Central memory CD8-positive, alpha-beta T cell (primary cell): Measurements from ENCODE around the gene B4GALT7.

Source experiments
- ATAC-seq: fragments of 150-1000 bp; cut with Tn5 transposase; replicated peaks from 2 replicates; pipeline ENCODE4 v1.10.0; 2022; ENCODE audit warnings: mild to moderate bottlenecking, moderate FRiP score, moderate number of reproducible peaks; ENCODE audit not compliant: poor library complexity, severe bottlenecking; ENCODE audit errors: extremely low read depth
- DNase-seq, 2 donors: peaks; one replicate each; pipeline ENCODE4 v3.0.0; 2021; ENCODE audit warnings: low spot score in 2 of 2
- H3K27ac Mint-ChIP-seq: one replicate; pipeline ENCODE4 v1.8.0; 2022; ENCODE audit warnings: low read depth, mild to moderate bottlenecking, moderate library complexity, mixed read lengths
- H3K27me3 Mint-ChIP-seq: one replicate; pipeline ENCODE4 v1.8.0; 2022; ENCODE audit warnings: mixed read lengths
- H3K36me3 Mint-ChIP-seq: one replicate; pipeline ENCODE4 v1.8.0; 2022; ENCODE audit warnings: mild to moderate bottlenecking, moderate library complexity, mixed read lengths; ENCODE audit not compliant: insufficient read depth
- H3K4me1 Mint-ChIP-seq: one replicate; pipeline ENCODE4 v1.8.0; 2022; ENCODE audit warnings: mixed read lengths
- H3K4me3 Mint-ChIP-seq: one replicate; pipeline ENCODE4 v1.8.0; 2022; ENCODE audit warnings: mild to moderate bottlenecking, moderate library complexity, mixed read lengths
- H3K9me3 Mint-ChIP-seq: one replicate; pipeline ENCODE4 v1.8.0; 2022; ENCODE audit warnings: mixed read lengths

B4GALT7 gene

GRCh38 chr5:177596775-177597238 lies 3.1 kb upstream of the B4GALT7 start:
- H3K27ac Mint-ChIP-seq, result peak overlapping the region; percentile 74

DNA sequence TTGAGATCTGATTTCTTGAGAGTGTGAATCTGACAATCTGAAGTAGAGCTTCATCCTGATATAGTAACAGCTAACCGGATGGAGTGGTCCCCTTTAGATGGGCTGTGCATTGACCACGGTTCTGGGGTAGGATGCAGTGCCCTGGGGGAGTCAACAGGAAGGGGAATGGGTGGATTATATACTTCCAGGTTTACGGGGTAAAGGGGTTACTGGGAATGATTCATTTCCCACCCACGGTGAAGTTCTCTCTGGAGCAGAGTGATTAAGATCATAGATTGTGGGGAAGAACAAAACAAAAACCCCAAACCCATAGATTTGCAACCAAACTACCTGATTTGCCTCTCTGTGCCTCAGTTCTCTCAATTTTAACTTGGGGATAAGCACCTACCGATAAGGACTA lies 1.5 kb upstream of the B4GALT7 start:
- Mint-ChIP-seq H3K27ac (peak overlapping the region; percentile 96), H3K9me3 (no peaks in the 10 kb centered on the region), H3K36me3 (peaks cover 25% of the 10 kb centered on the region), H3K4me3 (peak overlapping the region; percentile 89), H3K27me3 (no peaks in the 10 kb centered on the region), H3K4me1 (peaks cover 42% of the 10 kb centered on the region)
- ATAC-seq (no peak), DNase-seq (no peak)

More at GRCh38 chr5:177596775-177597238, 3.1 kb upstream of the B4GALT7 start:
- H3K27me3 Mint-ChIP-seq, result no peaks in the 10 kb centered on the region
- H3K9me3 Mint-ChIP-seq, result no peaks in the 10 kb centered on the region
- peaks cover 39% of the 10 kb centered on the region for H3K4me1 Mint-ChIP-seq
- no peak overlapping the region for H3K4me3 Mint-ChIP-seq
- ATAC-seq, result no peak
- DNase-seq, result no peak
- H3K36me3 Mint-ChIP-seq, result peaks cover 29% of the 10 kb centered on the region

DNA sequence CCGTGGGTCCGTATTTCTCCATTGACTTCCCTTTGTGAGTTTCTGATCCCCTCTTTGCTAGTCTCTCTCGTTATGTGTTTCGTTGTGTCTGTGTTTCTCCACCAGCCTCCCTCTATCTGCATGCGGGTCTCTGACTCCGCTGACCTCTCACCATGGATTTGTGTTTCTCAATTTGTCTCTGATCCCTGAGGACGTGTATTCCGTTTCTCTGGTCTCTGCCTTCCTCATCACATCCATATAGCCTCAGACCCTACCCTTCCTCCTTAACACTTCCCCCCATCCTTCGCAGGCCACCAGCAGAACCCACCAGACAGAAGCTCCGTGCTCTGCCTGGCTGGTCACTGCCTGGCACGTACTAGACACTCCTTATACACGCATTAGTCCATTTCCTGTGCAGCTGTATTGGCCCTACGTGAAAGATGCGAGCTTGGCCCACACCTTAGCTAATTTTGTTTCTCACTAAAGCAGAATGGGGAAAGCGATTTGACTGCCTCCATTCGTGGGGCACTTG lies 631 bp downstream of the B4GALT7 start:
- peaks cover 40% of the 10 kb centered on the region for H3K4me1 Mint-ChIP-seq
- H3K27ac Mint-ChIP-seq, result peak overlapping the region; percentile 96
- peak overlapping the region; percentile 89 for H3K4me3 Mint-ChIP-seq
- DNase-seq, result no peak
- no peaks in the 10 kb centered on the region for H3K27me3 Mint-ChIP-seq
- peaks cover 12% of the 10 kb centered on the region for H3K36me3 Mint-ChIP-seq
- H3K9me3 Mint-ChIP-seq, result no peaks in the 10 kb centered on the region
- peak; percentile 13 for ATAC-seq

- H3K36me3 Mint-ChIP-seq, result peaks cover 11% of the 10 kb centered on the region
- no peaks in the 10 kb centered on the region for H3K27me3 Mint-ChIP-seq
- peak overlapping the region; percentile 89 for H3K4me3 Mint-ChIP-seq
- H3K4me1 Mint-ChIP-seq, result peaks cover 43% of the 10 kb centered on the region
- ATAC-seq (no peak), DNase-seq (no peak)
- H3K27ac Mint-ChIP-seq, result peak overlapping the region; percentile 96
- H3K9me3 Mint-ChIP-seq, result no peaks in the 10 kb centered on the region
Measured at GRCh38 chr5:177601126-177601525, 1.2 kb downstream of the B4GALT7 start.

- Mint-ChIP-seq H3K9me3 (no peaks in the 10 kb centered on the region), H3K4me3 (peak overlapping the region; percentile 89), H3K27ac (no peak overlapping the region), H3K36me3 (peaks cover 11% of the 10 kb centered on the region), H3K4me1 (peaks cover 50% of the 10 kb centered on the region), H3K27me3 (no peaks in the 10 kb centered on the region)
- ATAC-seq (no peak), DNase-seq (no peak)
Measured at GRCh38 chr5:177601577-177602457, 1.9 kb downstream of the B4GALT7 start.

DNA sequence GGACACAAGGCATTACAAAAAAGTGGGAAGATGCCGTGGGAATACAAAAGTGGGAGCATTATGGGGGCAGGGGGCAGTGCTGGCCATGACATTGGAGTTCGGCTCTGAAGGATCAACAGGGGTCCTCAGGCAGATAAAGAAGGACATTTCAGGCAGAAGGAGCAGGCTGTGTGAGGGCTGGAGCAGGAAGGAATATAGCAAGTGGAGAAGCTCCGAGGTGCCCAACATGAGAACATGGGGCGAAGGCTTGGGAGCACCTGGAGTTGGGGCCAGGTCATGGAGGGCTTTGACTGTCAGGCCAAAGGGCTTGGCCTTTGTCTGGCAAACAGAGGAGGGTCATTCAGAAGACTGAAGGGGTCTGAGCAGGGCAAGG lies 2.5 kb downstream of the B4GALT7 start:
- no peaks in the 10 kb centered on the region for H3K27me3 Mint-ChIP-seq
- H3K9me3 Mint-ChIP-seq, result no peaks in the 10 kb centered on the region
- no peak for ATAC-seq
- H3K27ac Mint-ChIP-seq, result no peak overlapping the region
- H3K4me1 Mint-ChIP-seq, result peaks cover 50% of the 10 kb centered on the region
- no peak overlapping the region for H3K4me3 Mint-ChIP-seq
- no peak for DNase-seq
- peaks cover 11% of the 10 kb centered on the region for H3K36me3 Mint-ChIP-seq

GRCh38 chr5:177603631-177604030 lies 3.7 kb downstream of the B4GALT7 start:
- no peaks in the 10 kb centered on the region for H3K27me3 Mint-ChIP-seq
- no peaks in the 10 kb centered on the region for H3K9me3 Mint-ChIP-seq
- H3K4me1 Mint-ChIP-seq, result peaks cover 46% of the 10 kb centered on the region
- H3K4me3 Mint-ChIP-seq, result no peak overlapping the region
- peaks cover 11% of the 10 kb centered on the region for H3K36me3 Mint-ChIP-seq
- H3K27ac Mint-ChIP-seq, result no peak overlapping the region
- ATAC-seq (no peak), DNase-seq (no peak)

DNA sequence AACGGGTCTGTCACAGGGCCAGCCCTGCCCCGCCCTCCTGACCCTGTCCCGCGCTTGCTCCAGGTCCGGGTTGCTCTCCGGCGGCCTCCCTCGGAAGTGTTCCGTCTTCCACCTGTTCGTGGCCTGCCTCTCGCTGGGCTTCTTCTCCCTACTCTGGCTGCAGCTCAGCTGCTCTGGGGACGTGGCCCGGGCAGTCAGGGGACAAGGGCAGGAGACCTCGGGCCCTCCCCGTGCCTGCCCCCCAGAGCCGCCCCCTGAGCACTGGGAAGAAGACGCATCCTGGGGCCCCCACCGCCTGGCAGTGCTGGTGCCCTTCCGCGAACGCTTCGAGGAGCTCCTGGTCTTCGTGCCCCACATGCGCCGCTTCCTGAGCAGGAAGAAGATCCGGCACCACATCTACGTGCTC lies 4.2 kb downstream of the B4GALT7 start:
- DNase-seq (no peak), ATAC-seq (no peak)
- Mint-ChIP-seq H3K4me1 (peaks cover 41% of the 10 kb centered on the region), H3K27me3 (no peaks in the 10 kb centered on the region), H3K27ac (no peak overlapping the region), H3K4me3 (no peak overlapping the region), H3K36me3 (peaks cover 11% of the 10 kb centered on the region), H3K9me3 (no peaks in the 10 kb centered on the region)

DNA sequence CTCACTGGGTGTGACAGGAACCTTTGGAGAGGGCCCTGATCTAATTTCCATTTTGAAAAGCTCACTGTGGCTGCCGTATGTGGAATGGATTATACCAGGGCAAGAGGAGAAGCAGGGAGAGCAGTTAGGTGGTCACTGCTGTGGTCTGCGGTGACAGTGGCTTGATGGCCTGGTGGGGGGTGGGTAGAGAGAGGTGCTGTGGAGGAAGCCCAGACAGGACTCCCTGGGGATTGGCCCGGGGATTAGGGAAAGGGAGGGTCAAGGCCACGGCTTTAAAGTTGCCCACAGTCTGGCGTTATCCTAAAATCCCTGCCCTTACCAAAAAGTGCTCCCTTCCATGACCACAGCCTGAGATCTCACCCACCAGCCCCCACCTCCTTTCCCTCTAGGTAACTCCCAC lies 4.7 kb downstream of the B4GALT7 start:
- H3K27ac Mint-ChIP-seq, result peak overlapping the region; percentile 91
- no peak for ATAC-seq

GRCh38 chr5:177605078-177605477 lies 5.1 kb downstream of the B4GALT7 start:
- no peaks in the 10 kb centered on the region for H3K27me3 Mint-ChIP-seq
- peaks cover 37% of the 10 kb centered on the region for H3K4me1 Mint-ChIP-seq
- ATAC-seq (no peak), DNase-seq (no peak)
- peak overlapping the region; percentile 91 for H3K27ac Mint-ChIP-seq
- no peaks in the 10 kb centered on the region for H3K9me3 Mint-ChIP-seq
- peaks cover 11% of the 10 kb centered on the region for H3K36me3 Mint-ChIP-seq
- no peak overlapping the region for H3K4me3 Mint-ChIP-seq

More for the DNA sequence above, 4.7 kb downstream of the B4GALT7 start:
- no peak for DNase-seq
- no peak overlapping the region for H3K4me3 Mint-ChIP-seq
- H3K36me3 Mint-ChIP-seq, result peaks cover 11% of the 10 kb centered on the region
- peaks cover 37% of the 10 kb centered on the region for H3K4me1 Mint-ChIP-seq
- no peaks in the 10 kb centered on the region for H3K27me3 Mint-ChIP-seq
- no peaks in the 10 kb centered on the region for H3K9me3 Mint-ChIP-seq

DNA sequence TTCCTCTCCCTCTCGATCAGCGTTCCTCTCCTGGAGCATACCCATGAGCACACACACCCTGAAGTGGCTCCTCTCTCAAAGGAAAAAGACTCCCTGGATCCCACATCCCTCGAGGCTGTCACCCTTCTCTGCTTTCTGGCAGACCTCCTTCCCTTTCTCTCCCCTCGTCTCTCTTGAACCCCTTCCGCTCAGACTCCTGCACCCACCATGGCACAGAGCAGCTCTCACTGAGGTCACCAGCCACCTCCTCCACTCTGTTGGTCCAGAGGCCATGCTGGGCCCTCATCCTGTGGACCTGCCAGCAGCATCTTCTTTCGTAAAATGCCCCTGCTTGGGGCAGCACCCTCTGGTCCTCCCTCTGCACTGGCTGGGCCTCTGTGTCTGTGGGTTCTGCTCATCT lies 5.7 kb downstream of the B4GALT7 start:
- H3K4me1 Mint-ChIP-seq, result peaks cover 32% of the 10 kb centered on the region
- no peak overlapping the region for H3K4me3 Mint-ChIP-seq
- H3K36me3 Mint-ChIP-seq, result peaks cover 5% of the 10 kb centered on the region
- DNase-seq, result no peak
- no peaks in the 10 kb centered on the region for H3K9me3 Mint-ChIP-seq
- peak overlapping the region; percentile 91 for H3K27ac Mint-ChIP-seq
- ATAC-seq, result no peak
- H3K27me3 Mint-ChIP-seq, result no peaks in the 10 kb centered on the region

DNA sequence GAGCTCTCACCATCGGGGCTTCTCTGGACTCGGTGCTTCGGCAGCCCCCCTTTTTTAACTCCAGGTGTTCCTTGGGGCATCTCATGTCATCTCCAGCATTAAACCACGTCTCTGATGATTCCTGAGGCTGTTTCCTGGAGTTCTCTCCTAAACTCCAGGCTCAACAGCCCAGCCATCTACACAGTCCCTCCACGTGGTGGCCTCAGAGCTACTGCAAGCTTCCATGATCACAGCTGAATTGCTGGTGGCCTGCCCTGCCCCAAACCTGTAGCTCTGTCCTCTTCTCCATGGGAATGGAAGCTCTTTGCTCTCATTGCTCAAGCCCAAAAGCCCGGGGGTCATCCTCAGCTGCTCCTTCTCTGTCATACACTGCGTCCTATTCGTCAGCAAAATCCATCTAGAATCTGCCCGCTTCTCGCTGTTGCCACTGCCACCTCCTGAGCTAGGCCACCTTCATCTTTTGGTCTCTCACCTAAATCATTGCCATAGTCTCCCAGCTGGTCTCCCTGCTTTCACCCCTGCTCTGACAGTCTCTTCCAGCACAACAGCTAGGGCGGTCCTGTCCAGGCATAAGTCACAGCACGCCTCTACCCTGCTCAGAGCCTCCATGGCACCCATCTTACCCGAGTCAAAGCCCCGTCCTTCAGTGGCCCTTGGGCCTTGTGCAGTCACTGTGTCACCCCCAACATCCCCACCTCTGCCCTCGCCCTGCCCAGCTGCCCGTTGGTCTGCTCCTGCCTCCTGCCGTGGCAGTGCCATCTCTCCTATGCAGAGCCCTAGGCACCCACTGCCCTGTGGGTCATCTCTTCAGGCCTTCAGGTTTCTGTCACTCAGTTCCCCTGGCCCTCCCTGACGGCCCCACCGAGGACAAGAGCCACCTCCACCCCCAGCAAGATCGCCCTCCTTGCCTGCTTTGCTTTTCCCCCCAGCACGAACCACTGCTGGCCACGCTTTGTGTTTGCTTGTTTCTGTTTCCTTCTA lies 6.4 kb downstream of the B4GALT7 start:
- Mint-ChIP-seq H3K4me3 (no peak overlapping the region), H3K27me3 (no peaks in the 10 kb centered on the region), H3K9me3 (no peaks in the 10 kb centered on the region), H3K27ac (peak overlapping the region; percentile 91), H3K4me1 (peaks cover 26% of the 10 kb centered on the region), H3K36me3 (peaks cover 4% of the 10 kb centered on the region)
- DNase-seq (no peak), ATAC-seq (no peak)
